GM23338 (cell line): ENCODE measurements around the gene CFP.

Experiments used
- CREB1 ChIP-seq: fragments of 250-450 bp; sonication (Bioruptor Pico); IDR thresholded peaks from 2 replicates; pipeline ENCODE4 v1.5.0; 2020; ENCODE audit warnings: low read depth, mild to moderate bottlenecking, moderate library complexity
- CTCF ChIP-seq, 2 experiments: fragments of 200-600 bp in 1 of 2; sonication (generic) in 1 of 2; conservative IDR thresholded peaks; 2 replicates each; pipeline versions ENCODE4 v1.5.1 to v1.6.1; 2016 to 2017; ENCODE audit warnings: antibody characterized with exemption in 2 of 2, low read depth in 2 of 2, mild to moderate bottlenecking in 2 of 2, moderate library complexity in 1 of 2
- EZH2 ChIP-seq: fragments of 200-600 bp; sonication (generic); IDR thresholded peaks from one replicate; pipeline ENCODE4 v1.8.0; 2017; ENCODE audit warnings: antibody characterized with exemption, mild to moderate bottlenecking, low read depth; ENCODE audit not compliant: unreplicated experiment
- EZH2phosphoT487 ChIP-seq: fragments of 200-600 bp; sonication (generic); IDR thresholded peaks from one replicate; pipeline ENCODE4 v1.8.1; 2018; ENCODE audit warnings: antibody characterized with exemption; ENCODE audit not compliant: unreplicated experiment
- REST ChIP-seq: IDR thresholded peaks from one replicate; pipeline ENCODE4 v1.6.1; 2018; ENCODE audit warnings: antibody characterized with exemption; ENCODE audit not compliant: unreplicated experiment
- STAT1 ChIP-seq: IDR thresholded peaks from one replicate; pipeline ENCODE4 v1.6.1; 2016; ENCODE audit warnings: antibody characterized with exemption; ENCODE audit not compliant: unreplicated experiment

- no peak for TF ChIP-seq CTCF (conservative IDR thresholded peaks at IDR 0.05; ENCODE audit: low read depth in 2 of 2)
- no peak for TF ChIP-seq REST
- TF ChIP-seq CREB1 (CRISPR knock-in tag): no peak
- no peak for TF ChIP-seq EZH2
- no peak for TF ChIP-seq STAT1
- TF ChIP-seq EZH2phosphoT487: no peak
Measured at GRCh38 chrX:47611489-47611888, 18.2 kb downstream of the CFP start.
